HCT116 (cell line): ENCODE data around the gene CENPP. TPM values are rescaled to one million over a fixed set of nuclear protein-coding genes. Genes with fewer than 3 reads are reported as not detected.

ENCODE experiments used
- ATAC-seq: fragments of 200-7000 bp; cut with Tn5 transposase; 2 replicates; pipeline ENCODE4 v1.9.1; 2020; ENCODE audit warnings: mild to moderate bottlenecking, moderate library complexity
- BruUV-seq: library from RNA; stranded (reverse); fragments of 400-500 nt; replicated peaks from 2 replicates; lab custom pipeline; 2021; lab: Mats Ljungman, UMichigan
- CTCF ChIA-PET: fragments of 300-600 bp; sonication (Branson Sonifier 250); formaldehyde crosslinking; loops from one replicate; lab custom pipeline; 2021; ENCODE audit warnings: antibody characterized with exemption; lab: Charles Lee
- POLR2A ChIA-PET: fragments of 300-600, 350-600 bp; sonication (Branson Sonifier 250); formaldehyde crosslinking; loops from one replicate; lab custom pipeline; 2021; ENCODE audit warnings: antibody characterized with exemption; lab: Charles Lee
- RAD21 ChIA-PET, 2 experiments: fragments of 300-600 bp; sonication (Branson Sonifier 250); formaldehyde crosslinking; loops; one replicate each; lab custom pipeline; 2023; ENCODE audit warnings: low total read pairs in 2 of 2; ENCODE audit not compliant: uncharacterized antibody in 2 of 2, unreplicated experiment in 2 of 2, low non-redundant PET in 1 of 2; lab: Charles Lee
- DNase-seq: peaks from one replicate; pipeline ENCODE4 v3.0.0-alpha.2; 2010; ENCODE audit warnings: low read depth, low spot score
- H2AFZ ChIP-seq: fragments of 200-600 bp; shearing (Covaris generic), sonication (generic); 2 replicates; pipeline ENCODE4 v1.6.1; 2017; ENCODE audit warnings: low read depth, mixed run types, mixed read lengths, antibody characterized with exemption, low read length; ENCODE audit not compliant: poor library complexity, severe bottlenecking
- H3K27ac ChIP-seq: 2 replicates; pipeline ENCODE4 v1.5.1; 2012; ENCODE audit warnings: low read depth, low read length
- H3K27me3 ChIP-seq: fragments of 200-600 bp; sonication (generic); 2 replicates; pipeline ENCODE4 v1.6.1; 2016; ENCODE audit warnings: mixed run types, low read length, mixed read lengths; ENCODE audit not compliant: insufficient read depth
- H3K36me3 ChIP-seq, 2 experiments: fragments of 200-500 bp in 1 of 2; fragments of 200-600 bp in 1 of 2; sonication (Bioruptor generic) in 1 of 2; sonication (generic) in 1 of 2; 2 replicates each; pipeline versions ENCODE4 v1.5.1 to v1.6.1; 2014 to 2016; ENCODE audit warnings: low read length in 2 of 2, inconsistent platforms in 1 of 2, mixed read lengths in 1 of 2, mixed run types in 1 of 2; ENCODE audit not compliant: insufficient read depth in 2 of 2, control insufficient read depth in 1 of 2
- H3K4me1 ChIP-seq, 2 experiments: fragments of 200-600 bp in 1 of 2; sonication (generic) in 1 of 2; 2 replicates each; pipeline versions ENCODE4 v1.5.1 to v1.6.1; 2012 to 2017; ENCODE audit warnings: low read length in 2 of 2, inconsistent platforms in 1 of 2, mild to moderate bottlenecking in 1 of 2, mixed read lengths in 1 of 2, mixed run types in 1 of 2, moderate library complexity in 1 of 2; ENCODE audit not compliant: insufficient read depth in 2 of 2, control insufficient read depth in 1 of 2
- H3K4me2 ChIP-seq: fragments of 200-600 bp; sonication (generic); 2 replicates; pipeline ENCODE4 v1.6.1; 2017; ENCODE audit warnings: mixed run types, low read length, mixed read lengths
- H3K4me3 ChIP-seq, 2 experiments: fragments of 200-600 bp in 1 of 2; sonication (generic) in 1 of 2; replicated peaks in 1 of 2; 2 replicates each; pipeline ENCODE4 v1.5.1; 2011 to 2016; ENCODE audit warnings: low read length in 2 of 2, control low read depth in 1 of 2, low read depth in 1 of 2, mild to moderate bottlenecking in 1 of 2, mixed read lengths in 1 of 2, mixed run types in 1 of 2
- H3K79me2 ChIP-seq: fragments of 200-600 bp; sonication (generic); 2 replicates; pipeline ENCODE4 v1.6.1; 2017; ENCODE audit warnings: mild to moderate bottlenecking, mixed run types, low read length, moderate library complexity, mixed read lengths; ENCODE audit not compliant: insufficient read depth
- H3K9ac ChIP-seq: fragments of 200-600 bp; sonication (generic); 2 replicates; pipeline ENCODE4 v1.6.1; 2016; ENCODE audit warnings: low read length, mixed read lengths
- H3K9me2 ChIP-seq: fragments of 200-600 bp; sonication (generic), shearing (Covaris generic); 2 replicates; pipeline ENCODE4 v1.6.1; 2017; ENCODE audit warnings: mixed run types, mild to moderate bottlenecking, moderate library complexity; ENCODE audit not compliant: insufficient read depth
- H3K9me3 ChIP-seq, 2 experiments: fragments of 200-500 bp in 1 of 2; fragments of 200-600 bp in 1 of 2; sonication (Bioruptor generic) in 1 of 2; sonication (generic) in 1 of 2; 2 replicates each; pipeline ENCODE4 v1.6.1; 2014 to 2017; ENCODE audit warnings: low read length in 2 of 2, mixed read lengths in 2 of 2, inconsistent platforms in 1 of 2, low read depth in 1 of 2, mild to moderate bottlenecking in 1 of 2, mixed run types in 1 of 2, moderate library complexity in 1 of 2; ENCODE audit not compliant: control insufficient read depth in 1 of 2, insufficient read depth in 1 of 2
- H4K20me1 ChIP-seq: fragments of 200-600 bp; sonication (generic), shearing (Covaris generic); 2 replicates; pipeline ENCODE4 v1.6.1; 2017; ENCODE audit warnings: mixed run types, mild to moderate bottlenecking, moderate library complexity; ENCODE audit not compliant: insufficient read depth
- CBX3 ChIP-seq: IDR thresholded peaks from 2 replicates; pipeline ENCODE4 v1.6.1; 2012; ENCODE audit warnings: low read depth
- EGR1 ChIP-seq: IDR thresholded peaks from 2 replicates; pipeline ENCODE4 v1.6.1; 2012; ENCODE audit warnings: low read depth
- ELF1 ChIP-seq: IDR thresholded peaks from 2 replicates; pipeline ENCODE4 v1.6.1; 2012; ENCODE audit warnings: low read depth, borderline replicate concordance
- EZH2 ChIP-seq: fragments of 200-600 bp; sonication (generic); IDR thresholded peaks from 2 replicates; pipeline ENCODE4 v1.6.1; 2017; ENCODE audit warnings: antibody characterized with exemption, mixed run types
- EZH2phosphoT487 ChIP-seq: fragments of 200-600 bp; IDR thresholded peaks from 2 replicates; pipeline ENCODE4 v1.6.1; 2018; ENCODE audit warnings: antibody characterized with exemption, borderline replicate concordance
- FOSL1 ChIP-seq: IDR thresholded peaks from 2 replicates; pipeline ENCODE4 v1.6.1; 2012; ENCODE audit warnings: low read depth
- POLR2AphosphoS5 ChIP-seq: IDR thresholded peaks from 2 replicates; pipeline ENCODE4 v1.6.1; 2011; ENCODE audit warnings: mild to moderate bottlenecking, low read depth, low read length, moderate library complexity
- RAD21 ChIP-seq: IDR thresholded peaks from 2 replicates; pipeline ENCODE4 v1.6.1; 2012; ENCODE audit warnings: low read depth, mild to moderate bottlenecking
- SRF ChIP-seq: IDR thresholded peaks from 2 replicates; pipeline ENCODE4 v1.6.1; 2012; ENCODE audit warnings: low read depth
- TCF7L2 ChIP-seq: IDR thresholded peaks from 2 replicates; pipeline ENCODE4 v1.7.0; 2011; ENCODE audit warnings: borderline replicate concordance, inconsistent platforms; ENCODE audit not compliant: insufficient read depth, insufficient read length; ENCODE audit errors: extremely low read depth
- ZFX ChIP-seq: fragments of 450-650 bp; IDR thresholded peaks from 2 replicates; pipeline ENCODE4 v1.6.1; 2017
- ZNF274 ChIP-seq: fragments of 200-500 bp; sonication (Bioruptor generic); IDR thresholded peaks from 2 replicates; pipeline ENCODE4 v1.6.1; 2014; ENCODE audit warnings: mild to moderate bottlenecking, low read depth, low read length, inconsistent platforms
- intact Hi-C: fragments of 100-400 bp; cut with micrococcal nuclease; formaldehyde crosslinking; loops from 2 replicates; pipeline ENCODE4 v1.10.0; 2022
- total RNA-seq: library from RNA; stranded (reverse); gene quantifications from one replicate; pipeline ENCODE4 v1.2.1, GENCODE V29; 2021; ENCODE audit not compliant: unreplicated experiment
- TF ChIP-seq, protein P1 (sequence below): IDR thresholded peaks from 2 replicates; pipeline ENCODE4 v1.6.1; 2012; ENCODE audit warnings: low read depth
- TF ChIP-seq, protein P2 (sequence below), 3 experiments: fragments of 200-600 bp in 1 of 3; sonication (generic) in 1 of 3; IDR thresholded peaks in 2 of 3; conservative IDR thresholded peaks in 1 of 3; 2 replicates each; pipeline ENCODE4 v1.5.1; 2012 to 2017; ENCODE audit warnings: low read depth in 2 of 3, low read length in 2 of 3, antibody characterized with exemption in 1 of 3, borderline replicate concordance in 1 of 3, control low read depth in 1 of 3, mild to moderate bottlenecking in 1 of 3, mixed read lengths in 1 of 3, mixed run types in 1 of 3, moderate library complexity in 1 of 3; ENCODE audit not compliant: insufficient read depth in 1 of 3
- TF ChIP-seq, protein P3 (sequence below): IDR thresholded peaks from 2 replicates; pipeline ENCODE4 v1.6.1; 2012

Gene CENPP
- total RNA-seq, 1 experiment from 2014 or later, result 7.0 TPM

DNA sequence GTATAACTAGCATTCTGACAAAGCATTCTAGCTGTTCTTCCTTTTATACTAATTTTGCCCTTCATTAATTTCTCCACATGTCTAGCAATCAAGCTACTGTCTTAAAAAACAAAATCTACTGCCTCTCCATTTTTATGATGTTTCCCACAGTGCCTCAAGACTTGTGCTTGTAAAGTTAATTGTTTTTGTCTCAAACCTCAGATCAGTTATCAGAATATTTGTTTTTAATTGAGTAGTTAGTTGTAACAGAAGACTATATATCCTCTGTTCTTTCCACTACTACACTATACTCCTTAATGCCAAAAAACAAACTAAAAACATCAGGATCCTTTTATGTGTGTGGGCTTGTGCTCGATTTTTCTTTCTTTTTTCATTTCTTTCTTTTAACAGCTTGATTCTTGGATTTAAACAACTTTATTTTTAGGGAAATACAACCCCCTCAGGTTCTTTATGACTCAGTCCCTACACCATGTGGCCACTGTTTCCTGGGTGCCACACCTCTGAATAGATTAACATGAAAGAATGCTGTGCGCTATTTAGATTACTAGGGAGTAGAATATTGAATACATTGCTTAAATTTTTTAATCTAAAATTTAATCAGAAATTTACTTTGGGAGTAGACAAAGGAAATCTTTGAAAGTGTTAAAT, 155.4 kb downstream of the CENPP start:
- Histone ChIP-seq H3K9me2 (no peaks in the 10 kb centered on the region), H3K4me3 (no peak overlapping the region), H3K4me2 (peak overlapping the region; percentile 43), H3K9ac (no peak overlapping the region), H3K27me3 (no peaks in the 10 kb centered on the region), H4K20me1 (no peaks in the 10 kb centered on the region), H3K9me3 (no peaks in the 10 kb centered on the region), H3K79me2 (no peaks in the 10 kb centered on the region), H3K27ac (no peak overlapping the region), H3K4me1 (peaks cover 0 to 14% of the 10 kb centered on the region in 2 experiments; a peak in 2 of 4 replicates), H3K36me3 (no peaks in the 10 kb centered on the region), H2AFZ (no peak overlapping the region)
- no peak for TF ChIP-seq ZNF274
- TF ChIP-seq FOSL1, result peak; percentile 40
- POLR2A ChIA-PET, result no interaction called here
- BruUV-seq, result no TSS peak
- RAD21 ChIA-PET, result no interaction called here
- DNase-seq, result no peak
- intact Hi-C loops, result no loop called here
- ATAC-seq, result peak; percentile 75; the same call in 1 of the 2 replicates
- CTCF ChIA-PET, result interaction anchor here (1.5 to 1.9 kb wide), 2 partner anchors 9 to 21 kb away, joined by 4 read pairs; no protein-coding TSS in a partner anchor

DNA sequence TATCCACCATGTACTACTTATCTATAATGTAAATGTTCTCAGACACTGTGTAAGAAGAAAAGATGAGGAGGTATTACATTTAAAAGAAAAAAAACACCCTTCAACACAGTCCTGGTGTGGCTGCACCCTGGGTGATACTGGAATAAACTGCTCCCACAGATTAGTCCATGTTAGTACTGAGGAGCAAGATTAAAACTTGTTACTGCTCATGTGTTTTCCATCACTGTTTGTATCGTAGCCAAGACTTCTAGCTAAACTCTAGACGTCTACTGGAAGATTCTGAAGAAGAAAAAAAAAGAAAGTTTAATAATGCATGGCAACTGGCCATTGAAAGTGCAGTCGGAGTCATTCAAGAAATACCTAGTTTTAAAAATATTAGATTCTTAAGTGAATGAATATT, 156.6 kb downstream of the CENPP start, which contains the start of gene ASPN:
TSS of gene ASPN (minus strand) at position 178 of the 400 bp plus-strand sequence.
- H3K4me1 ChIP-seq, result peaks cover 0 to 14% of the 10 kb centered on the region in 2 experiments; a peak in 2 of 4 replicates
- H3K9ac ChIP-seq, result no peak within 1 kb of the TSS
- BruUV-seq, result no TSS peak
- H3K9me2 ChIP-seq, result no peaks in the 10 kb centered on the region
- no peak for DNase-seq
- ATAC-seq, result no peak
- no peak within 1 kb of the TSS for H3K4me3 ChIP-seq
- intact Hi-C loops, result no loop called here
- H3K27me3 ChIP-seq, result no peaks in the 10 kb centered on the region
- no peaks in the 10 kb centered on the region for H3K9me3 ChIP-seq
- H4K20me1 ChIP-seq, result no peaks in the 10 kb centered on the region
- no peaks in the 10 kb centered on the region for H3K79me2 ChIP-seq
- no peaks in the 10 kb centered on the region for H3K36me3 ChIP-seq
- no peak within 1 kb of the TSS for H2AFZ ChIP-seq
- H3K27ac ChIP-seq, result no peak within 1 kb of the TSS
- H3K4me2 ChIP-seq, result peak within 1 kb of the TSS; percentile 43
- POLR2A ChIA-PET, result no interaction called here
- CTCF ChIA-PET, result no interaction called here
- RAD21 ChIA-PET, result no interaction called here
- TF ChIP-seq EGR1, result no peak
- no peak for TF ChIP-seq FOSL1
- TF ChIP-seq, protein P1, sequence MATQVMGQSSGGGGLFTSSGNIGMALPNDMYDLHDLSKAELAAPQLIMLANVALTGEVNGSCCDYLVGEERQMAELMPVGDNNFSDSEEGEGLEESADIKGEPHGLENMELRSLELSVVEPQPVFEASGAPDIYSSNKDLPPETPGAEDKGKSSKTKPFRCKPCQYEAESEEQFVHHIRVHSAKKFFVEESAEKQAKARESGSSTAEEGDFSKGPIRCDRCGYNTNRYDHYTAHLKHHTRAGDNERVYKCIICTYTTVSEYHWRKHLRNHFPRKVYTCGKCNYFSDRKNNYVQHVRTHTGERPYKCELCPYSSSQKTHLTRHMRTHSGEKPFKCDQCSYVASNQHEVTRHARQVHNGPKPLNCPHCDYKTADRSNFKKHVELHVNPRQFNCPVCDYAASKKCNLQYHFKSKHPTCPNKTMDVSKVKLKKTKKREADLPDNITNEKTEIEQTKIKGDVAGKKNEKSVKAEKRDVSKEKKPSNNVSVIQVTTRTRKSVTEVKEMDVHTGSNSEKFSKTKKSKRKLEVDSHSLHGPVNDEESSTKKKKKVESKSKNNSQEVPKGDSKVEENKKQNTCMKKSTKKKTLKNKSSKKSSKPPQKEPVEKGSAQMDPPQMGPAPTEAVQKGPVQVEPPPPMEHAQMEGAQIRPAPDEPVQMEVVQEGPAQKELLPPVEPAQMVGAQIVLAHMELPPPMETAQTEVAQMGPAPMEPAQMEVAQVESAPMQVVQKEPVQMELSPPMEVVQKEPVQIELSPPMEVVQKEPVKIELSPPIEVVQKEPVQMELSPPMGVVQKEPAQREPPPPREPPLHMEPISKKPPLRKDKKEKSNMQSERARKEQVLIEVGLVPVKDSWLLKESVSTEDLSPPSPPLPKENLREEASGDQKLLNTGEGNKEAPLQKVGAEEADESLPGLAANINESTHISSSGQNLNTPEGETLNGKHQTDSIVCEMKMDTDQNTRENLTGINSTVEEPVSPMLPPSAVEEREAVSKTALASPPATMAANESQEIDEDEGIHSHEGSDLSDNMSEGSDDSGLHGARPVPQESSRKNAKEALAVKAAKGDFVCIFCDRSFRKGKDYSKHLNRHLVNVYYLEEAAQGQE, result no peak
- TF ChIP-seq ZFX, result no peak
- no peak for TF ChIP-seq EZH2phosphoT487
- TF ChIP-seq, protein P2, sequence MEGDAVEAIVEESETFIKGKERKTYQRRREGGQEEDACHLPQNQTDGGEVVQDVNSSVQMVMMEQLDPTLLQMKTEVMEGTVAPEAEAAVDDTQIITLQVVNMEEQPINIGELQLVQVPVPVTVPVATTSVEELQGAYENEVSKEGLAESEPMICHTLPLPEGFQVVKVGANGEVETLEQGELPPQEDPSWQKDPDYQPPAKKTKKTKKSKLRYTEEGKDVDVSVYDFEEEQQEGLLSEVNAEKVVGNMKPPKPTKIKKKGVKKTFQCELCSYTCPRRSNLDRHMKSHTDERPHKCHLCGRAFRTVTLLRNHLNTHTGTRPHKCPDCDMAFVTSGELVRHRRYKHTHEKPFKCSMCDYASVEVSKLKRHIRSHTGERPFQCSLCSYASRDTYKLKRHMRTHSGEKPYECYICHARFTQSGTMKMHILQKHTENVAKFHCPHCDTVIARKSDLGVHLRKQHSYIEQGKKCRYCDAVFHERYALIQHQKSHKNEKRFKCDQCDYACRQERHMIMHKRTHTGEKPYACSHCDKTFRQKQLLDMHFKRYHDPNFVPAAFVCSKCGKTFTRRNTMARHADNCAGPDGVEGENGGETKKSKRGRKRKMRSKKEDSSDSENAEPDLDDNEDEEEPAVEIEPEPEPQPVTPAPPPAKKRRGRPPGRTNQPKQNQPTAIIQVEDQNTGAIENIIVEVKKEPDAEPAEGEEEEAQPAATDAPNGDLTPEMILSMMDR (IDR thresholded peaks at IDR 0.05 in 2 of 3, conservative IDR thresholded peaks at IDR 0.05 in 1 of 3; ENCODE audit: borderline replicate concordance in 1 of 3, insufficient read depth in 1 of 3, low read depth in 2 of 3, low read length in 2 of 3), result no peak
- no peak for TF ChIP-seq EZH2
- TF ChIP-seq, protein P3, sequence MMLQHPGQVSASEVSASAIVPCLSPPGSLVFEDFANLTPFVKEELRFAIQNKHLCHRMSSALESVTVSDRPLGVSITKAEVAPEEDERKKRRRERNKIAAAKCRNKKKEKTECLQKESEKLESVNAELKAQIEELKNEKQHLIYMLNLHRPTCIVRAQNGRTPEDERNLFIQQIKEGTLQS, result no peak
- no peak for TF ChIP-seq SRF
- TF ChIP-seq TCF7L2, result no peak
- TF ChIP-seq ELF1, result no peak
- no peak for TF ChIP-seq RAD21
- TF ChIP-seq CBX3, result no peak
- TF ChIP-seq POLR2AphosphoS5, result no peak
